Calu3 (cell line): Measurements from ENCODE around the gene KIAA1549. TPM values are rescaled to one million over a fixed set of nuclear protein-coding genes. Genes with fewer than 3 reads are reported as not detected.

Experiments
- BruUV-seq: library from RNA; stranded (reverse); fragments of 400-500 nt; replicated peaks from 2 replicates; lab custom pipeline; 2021; lab: Mats Ljungman, UMichigan
- CTCF ChIA-PET: fragments of 300-600 bp; sonication (Branson Sonifier 250); formaldehyde crosslinking; loops from one replicate; lab custom pipeline; 2022; ENCODE audit warnings: antibody characterized with exemption; lab: Charles Lee
- DNase-seq: peaks from one replicate; pipeline ENCODE4 v3.0.0; 2022
- H3K27ac Mint-ChIP-seq: one replicate; pipeline ENCODE4 v1.8.0; 2022; ENCODE audit warnings: mixed read lengths; ENCODE audit not compliant: unreplicated experiment
- H3K27me3 Mint-ChIP-seq: one replicate; pipeline ENCODE4 v1.8.0; 2022; ENCODE audit warnings: mixed read lengths; ENCODE audit not compliant: unreplicated experiment
- H3K36me3 Mint-ChIP-seq: one replicate; pipeline ENCODE4 v1.8.0; 2022; ENCODE audit warnings: mild to moderate bottlenecking, moderate library complexity, mixed read lengths; ENCODE audit not compliant: insufficient read depth, unreplicated experiment
- H3K4me1 Mint-ChIP-seq: one replicate; pipeline ENCODE4 v1.8.0; 2022; ENCODE audit warnings: mild to moderate bottlenecking, low read depth, mixed read lengths; ENCODE audit not compliant: unreplicated experiment
- H3K4me3 Mint-ChIP-seq: one replicate; pipeline ENCODE4 v1.8.0; 2022; ENCODE audit warnings: mild to moderate bottlenecking, low read depth, moderate library complexity, mixed read lengths; ENCODE audit not compliant: unreplicated experiment
- H3K9me3 Mint-ChIP-seq: one replicate; pipeline ENCODE4 v1.8.0; 2022; ENCODE audit warnings: low read depth, mixed read lengths; ENCODE audit not compliant: unreplicated experiment
- CTCF ChIP-seq: fragments of 200-600 bp; IDR thresholded peaks from one replicate; pipeline ENCODE4 v1.8.0; 2022; ENCODE audit warnings: antibody characterized with exemption; ENCODE audit not compliant: unreplicated experiment
- intact Hi-C: fragments of 100-400 bp; cut with micrococcal nuclease; formaldehyde crosslinking; loops from one replicate; pipeline ENCODE4 v1.10.0; 2022; ENCODE audit not compliant: unreplicated experiment
- total RNA-seq: library from RNA; stranded (reverse); gene quantifications from 2 replicates; pipeline ENCODE4 v1.2.3, GENCODE V29; 2022

KIAA1549 gene
- total RNA-seq, 1 experiment from 2014 or later = 10.4 TPM

- CTCF ChIA-PET = interaction anchor here (0.6 to 1.1 kb wide), 2 partner anchors 8 to 232 kb away, joined by 3 to 6 read pairs; no protein-coding TSS in a partner anchor
- H3K4me3 Mint-ChIP-seq = peak overlapping the region; percentile 56
- H3K27me3 Mint-ChIP-seq = no peaks in the 10 kb centered on the region
- peaks cover 17% of the 10 kb centered on the region for H3K4me1 Mint-ChIP-seq
- intact Hi-C loops = loop anchor here (1.0 kb wide), 1 partner anchor 42 kb away; no protein-coding TSS in a partner anchor
- no TSS peak for BruUV-seq
- peaks cover 6% of the 10 kb centered on the region for H3K36me3 Mint-ChIP-seq
- peak; percentile 45 for DNase-seq
- peak overlapping the region; percentile 93 for H3K27ac Mint-ChIP-seq
- peaks cover 3% of the 10 kb centered on the region for H3K9me3 Mint-ChIP-seq
- no peak for TF ChIP-seq CTCF
Observed at GRCh38 chr7:138785587-138786437, 195.4 kb downstream of the KIAA1549 start.

DNA sequence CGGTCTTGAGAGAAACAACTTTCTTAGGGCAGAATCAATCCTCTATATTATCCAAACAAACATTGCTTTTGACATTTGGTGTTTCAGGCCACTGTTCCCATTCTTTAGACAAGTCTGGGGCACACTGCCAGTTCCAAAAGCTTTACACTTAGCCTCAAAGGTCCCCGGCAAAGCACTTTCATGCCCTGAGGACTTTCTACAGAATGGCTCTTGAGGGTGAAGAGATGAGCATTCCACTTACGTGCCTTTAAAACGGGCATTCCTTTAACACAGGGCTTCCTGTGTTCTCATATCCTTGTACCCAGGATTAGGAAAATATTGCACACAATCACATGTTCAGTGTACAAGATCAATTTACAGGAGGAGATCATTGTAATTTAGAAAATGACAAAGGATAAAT, 196.5 kb downstream of the KIAA1549 start:
- CTCF ChIA-PET = no interaction called here
- Mint-ChIP-seq H3K4me1 (peaks cover 17% of the 10 kb centered on the region), H3K27me3 (no peaks in the 10 kb centered on the region), H3K27ac (no peak overlapping the region), H3K36me3 (peaks cover 6% of the 10 kb centered on the region), H3K9me3 (peaks cover 3% of the 10 kb centered on the region), H3K4me3 (no peak overlapping the region)
- no peak for DNase-seq
- no TSS peak for BruUV-seq
- TF ChIP-seq CTCF = no peak
- intact Hi-C loops = no loop called here

Other genes starting within 250 kb of the KIAA1549 start
- 9.8 and 11.3 TPM in 2 replicates for gene TMEM213, start 183.4 kb downstream of the KIAA1549 start, total RNA-seq
- 5.6 and 7.7 TPM in 2 replicates for gene ATP6V0A4, start 183.2 kb downstream of the KIAA1549 start, total RNA-seq
- gene ZC3HAV1L, start 54.7 kb upstream of the KIAA1549 start, total RNA-seq = 13.7 and 15.0 TPM in 2 replicates
- 63.4 and 101 TPM in 2 replicates for gene ZC3HAV1, start 128.3 kb upstream of the KIAA1549 start, total RNA-seq
- gene UBN2, start 249.8 kb upstream of the KIAA1549 start, total RNA-seq = 19.2 and 23.0 TPM in 2 replicates